H7 (cell line): Measurements from ENCODE around the gene GPR180. TPM values are rescaled to one million over a fixed set of nuclear protein-coding genes. Genes with fewer than 3 reads are reported as not detected.

Experiments
- DNase-seq: peaks from one replicate; pipeline ENCODE4 v3.0.0; 2012
- H3K27me3 ChIP-seq: 2 replicates; pipeline ENCODE4 v1.6.0; 2011; ENCODE audit warnings: mild to moderate bottlenecking, low read length; ENCODE audit not compliant: control insufficient read depth, insufficient read depth
- H3K36me3 ChIP-seq: replicated peaks from 2 replicates; pipeline ENCODE4 v1.5.1; 2011; ENCODE audit warnings: low read length; ENCODE audit not compliant: control insufficient read depth, insufficient read depth
- H3K4me3 ChIP-seq: 2 replicates; pipeline ENCODE4 v1.5.1; 2011; ENCODE audit warnings: low read depth, mild to moderate bottlenecking, control low read depth, low read length, moderate library complexity; ENCODE audit not compliant: insufficient read depth
- total RNA-seq: library from RNA; depleted of rRNA; stranded (reverse); fragments of >200 nt; shearing (Covaris generic); gene quantifications from 2 replicates; pipeline ENCODE4 v1.2.3, GENCODE V29; 2014; rRNA removed

Gene GPR180
- total RNA-seq: 5.6 and 6.7 TPM in 2 replicates

- Histone ChIP-seq H3K27me3 (peaks cover 4% of the 10 kb centered on the region), H3K4me3 (peak within 1 kb of the TSS; percentile 82), H3K36me3 (peaks cover 6% of the 10 kb centered on the region)
- peak; percentile 95 for DNase-seq
Measured at GRCh38 chr13:94601446-94602431, at the start of gene GPR180. Gene GPR180 (plus strand): TSS chr13:94601857. CDS start chr13:94601928, 71 bp downstream.

GRCh38 chr13:94552095-94552494 is 49.6 kb upstream of the GPR180 start:
- Histone ChIP-seq H3K36me3 (no peaks in the 10 kb centered on the region), H3K4me3 (no peak overlapping the region), H3K27me3 (peaks cover 3% of the 10 kb centered on the region; the same call in 1 of the 2 replicates)
- DNase-seq: no peak

DNA sequence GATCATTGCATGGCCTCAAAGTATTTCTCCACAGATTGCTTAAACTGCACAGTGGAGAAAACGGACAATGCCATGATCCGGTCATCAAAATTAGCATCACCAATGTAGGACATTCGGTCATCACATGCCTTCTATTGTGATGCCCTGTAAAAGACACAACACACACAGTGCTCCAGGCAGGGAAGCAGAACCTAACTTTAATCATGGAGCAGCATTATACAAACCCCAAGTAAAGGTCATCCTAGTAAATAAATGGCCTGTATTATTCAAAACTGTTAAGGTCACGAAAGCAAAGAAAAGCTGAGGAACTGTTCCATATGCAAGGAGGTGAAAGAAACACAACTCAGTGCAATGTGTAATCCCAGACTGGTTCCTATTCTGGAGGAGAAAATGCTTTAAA is 47.9 kb upstream of the GPR180 start:
- no peaks in the 10 kb centered on the region for H3K36me3 ChIP-seq
- DNase-seq: no peak
- H3K4me3 ChIP-seq: no peak overlapping the region
- peaks cover 3% of the 10 kb centered on the region; the same call in 1 of the 2 replicates for H3K27me3 ChIP-seq

GRCh38 chr13:94556041-94556440 is 45.6 kb upstream of the GPR180 start:
- no peak overlapping the region for H3K4me3 ChIP-seq
- H3K27me3 ChIP-seq: no peaks in the 10 kb centered on the region; the same call in 1 of the 2 replicates
- H3K36me3 ChIP-seq: no peaks in the 10 kb centered on the region
- DNase-seq: no peak

GRCh38 chr13:94556621-94557020 is 45.0 kb upstream of the GPR180 start:
- Histone ChIP-seq H3K27me3 (no peaks in the 10 kb centered on the region), H3K4me3 (no peak overlapping the region), H3K36me3 (no peaks in the 10 kb centered on the region)
- DNase-seq: no peak

GRCh38 chr13:94557684-94558235 is 43.9 kb upstream of the GPR180 start:
- DNase-seq: no peak
- Histone ChIP-seq H3K4me3 (no peak overlapping the region), H3K36me3 (no peaks in the 10 kb centered on the region), H3K27me3 (no peaks in the 10 kb centered on the region)

GRCh38 chr13:94558716-94559115 is 42.9 kb upstream of the GPR180 start:
- no peak for DNase-seq
- Histone ChIP-seq H3K4me3 (no peak overlapping the region), H3K36me3 (no peaks in the 10 kb centered on the region), H3K27me3 (no peaks in the 10 kb centered on the region)

GRCh38 chr13:94559222-94559795 is 42.3 kb upstream of the GPR180 start:
- Histone ChIP-seq H3K4me3 (no peak overlapping the region), H3K36me3 (no peaks in the 10 kb centered on the region), H3K27me3 (no peaks in the 10 kb centered on the region)
- no peak for DNase-seq

DNA sequence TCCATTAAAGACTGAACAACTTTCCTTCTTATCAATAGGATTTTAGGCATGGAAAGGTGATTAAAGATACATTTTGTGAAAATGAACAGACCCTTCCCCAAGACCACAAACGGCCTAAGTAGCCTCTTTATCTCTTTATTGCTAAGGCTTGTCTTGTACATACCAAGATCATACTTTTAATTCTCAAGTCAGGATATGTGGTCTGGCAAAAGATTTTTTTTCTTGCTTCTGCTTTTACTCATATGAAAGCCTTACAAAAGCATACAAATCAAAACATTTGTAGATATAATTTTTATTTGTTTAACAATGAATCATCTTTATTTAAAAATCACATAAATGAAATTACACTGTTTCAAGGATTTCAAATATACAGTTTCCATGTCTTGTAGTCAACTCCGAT is 41.5 kb upstream of the GPR180 start:
- H3K4me3 ChIP-seq: no peak overlapping the region

DNA sequence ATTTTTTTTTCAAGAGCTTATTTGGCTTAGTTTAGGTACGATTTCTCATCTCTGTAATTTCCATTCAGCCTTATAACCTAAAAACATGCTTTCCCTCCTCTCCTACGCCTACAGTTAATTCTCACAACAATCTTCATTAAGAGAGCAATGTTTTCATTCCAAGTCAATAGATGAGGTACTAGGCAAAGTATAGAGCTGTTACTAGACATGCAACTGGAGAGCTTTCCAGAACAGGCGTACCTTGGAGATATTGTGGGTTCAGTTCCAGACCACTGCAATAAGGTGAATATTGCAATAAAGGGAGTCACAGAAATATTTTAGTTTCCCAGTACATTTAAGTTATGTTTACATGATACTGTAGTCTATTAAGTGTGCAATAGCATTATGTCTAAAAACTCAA is 40.5 kb upstream of the GPR180 start:
- no peak for DNase-seq
- Histone ChIP-seq H3K36me3 (no peaks in the 10 kb centered on the region), H3K4me3 (no peak overlapping the region), H3K27me3 (no peaks in the 10 kb centered on the region)

More for the DNA sequence above, 41.5 kb upstream of the GPR180 start:
- no peaks in the 10 kb centered on the region for H3K27me3 ChIP-seq
- H3K36me3 ChIP-seq: no peaks in the 10 kb centered on the region
- DNase-seq: no peak

DNA sequence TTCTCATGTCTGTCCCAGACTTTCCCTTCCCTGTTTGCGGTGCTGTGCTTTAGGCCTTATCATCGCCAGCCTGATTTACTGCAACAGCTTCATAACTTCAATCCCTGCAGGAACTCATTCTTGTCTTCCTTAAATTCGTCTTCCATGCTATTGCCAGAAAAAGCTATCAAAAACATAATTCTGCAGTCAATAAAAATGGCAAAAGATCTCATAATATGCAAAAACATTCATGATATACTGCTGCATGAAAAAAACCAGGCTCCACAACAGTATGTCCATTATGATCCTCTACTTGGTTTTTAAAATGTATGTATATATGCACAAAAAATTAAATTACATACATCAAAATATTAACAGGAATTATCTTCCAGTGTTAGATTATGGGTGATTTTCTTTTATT is 34.1 kb upstream of the GPR180 start:
- DNase-seq: no peak
- Histone ChIP-seq H3K27me3 (no peaks in the 10 kb centered on the region), H3K36me3 (peaks cover 8% of the 10 kb centered on the region), H3K4me3 (no peak overlapping the region)

DNA sequence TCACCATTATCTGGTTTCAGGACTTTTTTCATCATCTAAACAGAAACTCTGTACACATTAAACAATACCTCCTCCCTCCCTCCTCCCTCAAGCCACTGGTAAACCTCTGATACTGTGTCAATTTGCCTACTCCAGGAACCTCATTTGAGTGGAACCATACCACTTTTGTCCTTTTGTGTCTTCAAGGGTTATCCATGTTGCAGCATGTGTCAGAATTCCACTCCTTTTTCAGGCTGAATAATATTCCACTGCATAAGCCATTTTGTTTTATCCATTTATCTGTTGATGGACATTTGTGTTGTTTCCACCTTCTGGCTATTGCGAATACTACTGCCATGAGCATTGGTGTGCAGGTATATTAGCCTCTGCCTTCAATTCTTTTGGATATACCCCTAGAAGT is 33.2 kb upstream of the GPR180 start:
- no peaks in the 10 kb centered on the region for H3K27me3 ChIP-seq
- DNase-seq: no peak
- H3K36me3 ChIP-seq: peaks cover 9% of the 10 kb centered on the region
- H3K4me3 ChIP-seq: no peak overlapping the region

DNA sequence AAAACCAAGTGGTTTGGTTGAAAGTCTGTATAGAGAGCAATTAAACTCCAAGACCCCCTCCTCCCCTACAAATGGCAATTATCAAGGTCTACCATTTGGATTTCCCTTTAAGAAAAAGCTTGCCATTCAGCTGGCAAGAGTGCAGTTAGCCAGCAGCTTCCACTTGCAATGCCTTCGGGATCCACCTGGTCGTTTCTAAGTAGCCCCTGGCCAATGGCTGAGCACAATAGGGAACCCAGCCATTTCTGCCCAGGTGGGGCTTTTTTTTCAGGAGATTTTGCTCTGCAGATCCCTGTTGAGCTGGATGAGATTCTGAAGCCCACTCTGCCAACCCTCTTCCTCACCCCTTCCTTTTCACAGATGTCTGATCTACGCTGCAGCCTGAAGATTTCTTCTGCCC is 32.0 kb upstream of the GPR180 start:
- no peaks in the 10 kb centered on the region for H3K27me3 ChIP-seq
- no peak for DNase-seq
- no peak overlapping the region for H3K4me3 ChIP-seq
- peaks cover 9% of the 10 kb centered on the region for H3K36me3 ChIP-seq

- no peaks in the 10 kb centered on the region for H3K27me3 ChIP-seq
- H3K4me3 ChIP-seq: no peak overlapping the region
- peaks cover 14% of the 10 kb centered on the region for H3K36me3 ChIP-seq
- DNase-seq: no peak
Measured at GRCh38 chr13:94579063-94579462, 22.6 kb upstream of the GPR180 start.

DNA sequence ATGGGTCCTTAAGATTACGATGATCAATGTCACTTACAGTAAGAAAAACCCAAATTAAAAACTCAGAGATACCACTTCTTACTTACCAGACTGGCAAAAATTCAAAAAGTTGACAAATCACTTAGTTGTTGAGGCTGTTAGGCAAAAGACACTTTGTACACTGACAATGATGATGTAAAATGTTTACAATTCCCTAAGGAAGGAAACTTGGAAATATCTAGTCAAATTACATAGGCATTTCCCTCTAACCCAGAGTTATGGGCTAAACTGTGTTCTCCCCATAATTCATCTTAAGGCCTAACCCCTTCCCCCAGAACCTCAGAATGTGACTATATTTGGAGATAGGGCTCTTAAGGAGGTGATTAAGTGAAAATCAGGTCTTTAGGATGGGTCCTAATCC is 17.7 kb upstream of the GPR180 start:
- DNase-seq: no peak
- Histone ChIP-seq H3K36me3 (peaks cover 8% of the 10 kb centered on the region), H3K4me3 (no peak overlapping the region), H3K27me3 (no peaks in the 10 kb centered on the region)
